GM12873 (cell line): ENCODE data around the gene ATP9A.
A peak's percentile ranks its signal among the peaks of the same experiment; 100 is the strongest.

Source experiments
- CTCF ChIP-seq: IDR thresholded peaks from 2 replicates; pipeline ENCODE4 v1.5.1; 2012; ENCODE audit warnings: low read depth, mild to moderate bottlenecking, moderate library complexity, low read length, control low read depth; ENCODE audit not compliant: insufficient read depth; ENCODE audit errors: missing control alignments

The ATP9A gene

DNA sequence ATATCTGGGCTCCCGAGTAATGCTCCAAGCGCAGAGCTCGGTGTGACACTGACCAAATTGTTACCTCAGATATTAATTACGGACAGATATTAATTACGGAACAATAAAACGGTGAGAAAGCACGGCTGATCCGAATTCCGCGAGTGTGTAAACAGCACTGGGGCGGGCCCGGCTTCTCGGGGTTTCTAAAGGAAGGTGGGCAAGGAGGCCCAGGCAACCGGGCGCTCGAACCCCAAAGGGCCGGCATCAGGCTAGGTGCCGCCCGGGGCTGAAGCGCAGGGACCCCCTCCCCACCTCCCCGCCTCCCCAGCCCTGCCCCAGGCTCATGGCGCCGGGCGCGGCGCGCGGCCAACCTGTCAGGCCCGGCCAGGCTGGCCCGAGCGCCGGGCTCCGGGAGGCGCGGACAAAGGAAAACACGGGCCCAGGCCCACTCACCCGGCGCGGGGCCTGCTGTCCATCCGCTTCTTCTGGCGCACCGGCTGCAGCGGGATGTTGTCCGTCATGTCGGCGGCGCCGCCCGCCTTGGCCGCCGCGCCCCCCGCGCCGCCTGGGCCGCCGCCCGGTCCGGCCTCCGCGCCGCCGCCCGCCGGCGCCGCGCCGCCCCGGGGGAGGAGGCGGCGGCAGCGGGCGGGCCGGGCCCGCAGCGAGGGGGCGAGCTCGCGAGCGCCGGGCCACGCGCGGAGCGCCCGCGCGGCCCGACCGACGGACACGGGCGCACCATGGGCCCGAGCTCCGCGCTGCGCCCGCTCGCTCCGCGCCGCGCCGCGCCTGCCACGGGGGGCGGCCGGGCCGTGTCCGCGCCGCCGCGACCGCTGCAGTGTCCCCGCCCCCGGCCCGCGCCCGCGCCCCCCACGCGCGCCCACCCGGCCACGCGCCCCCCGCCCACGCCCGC, at the start of gene ATP9A:
TSS of gene ATP9A (minus strand) at position 524 of the 892 bp plus-strand sequence. CDS start at position 503, 21 bp downstream.
- TF ChIP-seq CTCF: no peak

DNA sequence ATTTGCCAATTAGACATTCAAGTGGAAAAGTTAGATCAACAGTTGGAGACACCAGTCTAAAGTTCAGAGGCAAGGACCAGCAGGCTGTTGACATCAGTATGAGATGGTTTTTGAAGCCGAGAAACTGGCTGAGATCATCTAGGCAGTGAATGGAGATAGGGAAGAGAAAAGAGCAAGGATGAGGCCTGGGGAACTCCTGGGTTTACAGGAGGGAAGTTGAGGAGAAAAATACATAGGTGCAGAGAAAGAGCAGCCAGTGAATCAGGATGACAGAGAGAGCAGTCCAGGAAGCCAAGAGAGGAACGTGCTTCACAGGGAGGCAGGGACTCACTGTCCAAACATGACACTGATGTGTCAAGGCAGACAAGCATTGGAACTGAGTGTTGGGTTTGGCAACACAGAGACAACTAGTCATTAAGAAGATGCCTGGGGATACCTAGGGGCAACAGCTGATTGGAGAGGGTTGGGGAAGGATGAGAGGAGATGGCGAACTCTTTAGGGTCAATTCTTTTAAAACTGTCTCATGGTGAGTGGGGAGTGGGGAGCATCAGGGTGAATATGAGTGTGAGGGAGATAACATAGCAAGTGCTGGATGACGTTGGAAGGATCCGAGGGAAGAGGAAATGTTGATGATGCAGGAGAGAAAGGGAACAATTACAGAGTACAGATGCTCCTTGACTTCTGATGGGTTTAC, 47.3 kb upstream of the ATP9A start:
- TF ChIP-seq CTCF: no peak

GRCh38 chr20:51812861-51813260, 44.7 kb upstream of the ATP9A start:
- no peak for TF ChIP-seq CTCF

DNA sequence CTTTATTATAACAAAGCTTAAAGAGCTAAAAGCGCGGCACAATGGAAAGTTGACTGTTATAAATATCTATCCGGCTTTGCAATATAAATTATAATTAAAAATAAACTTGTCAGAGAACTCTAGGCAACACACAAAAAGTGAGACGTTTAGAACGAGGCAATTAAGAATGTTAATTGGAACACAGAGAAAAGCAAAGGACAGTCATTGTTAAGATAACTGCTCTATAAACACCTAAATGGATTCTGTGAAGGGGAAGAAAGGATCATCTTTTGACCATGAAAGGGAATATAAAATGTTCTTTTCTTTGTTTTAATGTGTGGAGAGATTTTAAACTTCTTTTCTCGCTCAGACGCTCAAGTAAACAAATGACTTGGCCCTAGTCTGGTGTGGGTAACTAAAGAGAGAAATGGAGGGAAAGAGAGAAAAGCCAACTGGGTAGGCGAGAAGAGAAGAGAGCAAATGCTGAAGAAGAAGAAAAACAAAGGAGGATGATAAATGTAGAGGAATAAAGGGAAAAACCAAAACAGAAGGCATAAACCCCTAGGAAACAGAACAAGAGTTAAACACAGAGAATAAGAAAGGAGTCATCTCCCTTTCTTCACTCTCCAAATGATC, 43.4 kb upstream of the ATP9A start:
- no peak for TF ChIP-seq CTCF

DNA sequence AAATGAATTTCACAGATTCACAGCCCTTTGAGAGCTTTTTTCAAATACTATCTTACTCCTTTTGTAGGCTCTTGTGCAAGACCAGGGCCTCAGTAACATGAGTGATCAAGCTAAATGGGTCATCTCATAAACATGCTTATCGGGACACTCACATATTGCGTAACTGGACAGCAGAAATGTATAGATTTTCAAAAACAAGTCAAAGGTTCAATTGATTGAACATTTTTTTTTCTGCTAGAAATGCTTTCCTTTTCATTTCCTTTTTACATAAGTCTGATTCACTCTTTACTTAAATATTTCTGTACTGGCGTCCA, 42.8 kb upstream of the ATP9A start:
- no peak for TF ChIP-seq CTCF

GRCh38 chr20:51810155-51811041, 42.2 kb upstream of the ATP9A start:
- TF ChIP-seq CTCF: peak; percentile 7

- no peak for TF ChIP-seq CTCF
Observed at GRCh38 chr20:51807720-51808250, 39.6 kb upstream of the ATP9A start.
